ENCODE results near the gene JDP2.

JDP2 gene

DNA sequence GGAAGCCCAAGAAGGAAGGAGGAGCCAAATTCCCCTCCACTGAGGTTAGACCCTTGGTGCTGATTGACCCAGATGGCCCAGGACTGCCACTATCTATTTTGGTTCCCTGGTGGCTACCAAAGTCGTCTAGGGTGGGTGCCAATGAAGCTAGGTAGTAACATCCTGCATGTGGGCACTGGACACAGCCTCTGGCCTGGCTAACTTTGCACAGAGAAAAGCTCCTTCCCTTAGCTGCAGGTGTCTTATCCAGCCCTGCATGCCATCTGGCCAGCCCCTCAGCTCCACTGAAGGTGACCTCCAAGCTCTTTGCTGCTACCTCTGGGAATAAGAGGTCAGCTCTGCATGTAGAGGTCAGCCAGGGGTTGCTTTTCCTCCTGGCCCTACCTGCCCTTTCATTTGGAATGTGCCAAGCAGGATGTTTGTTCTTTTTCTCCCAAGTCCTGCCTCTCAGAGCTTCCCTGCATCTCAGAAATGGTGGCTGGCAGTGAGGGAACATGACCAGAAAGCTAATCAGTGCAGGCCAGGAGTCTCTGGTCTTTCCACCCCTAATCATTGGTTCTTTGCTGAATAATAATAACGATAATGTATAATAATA, 34.0 kb downstream of the JDP2 start:
- in situ Hi-C loops (cut with HindIII; ENCODE audit: low sequenced_read_pairs), result no loop called here
- no peak for DNase-seq (ENCODE audit: low read depth)
- H3K4me3 ChIP-seq (ENCODE audit: low read depth, low read length), result no peak overlapping the region
- TF ChIP-seq, protein P1, sequence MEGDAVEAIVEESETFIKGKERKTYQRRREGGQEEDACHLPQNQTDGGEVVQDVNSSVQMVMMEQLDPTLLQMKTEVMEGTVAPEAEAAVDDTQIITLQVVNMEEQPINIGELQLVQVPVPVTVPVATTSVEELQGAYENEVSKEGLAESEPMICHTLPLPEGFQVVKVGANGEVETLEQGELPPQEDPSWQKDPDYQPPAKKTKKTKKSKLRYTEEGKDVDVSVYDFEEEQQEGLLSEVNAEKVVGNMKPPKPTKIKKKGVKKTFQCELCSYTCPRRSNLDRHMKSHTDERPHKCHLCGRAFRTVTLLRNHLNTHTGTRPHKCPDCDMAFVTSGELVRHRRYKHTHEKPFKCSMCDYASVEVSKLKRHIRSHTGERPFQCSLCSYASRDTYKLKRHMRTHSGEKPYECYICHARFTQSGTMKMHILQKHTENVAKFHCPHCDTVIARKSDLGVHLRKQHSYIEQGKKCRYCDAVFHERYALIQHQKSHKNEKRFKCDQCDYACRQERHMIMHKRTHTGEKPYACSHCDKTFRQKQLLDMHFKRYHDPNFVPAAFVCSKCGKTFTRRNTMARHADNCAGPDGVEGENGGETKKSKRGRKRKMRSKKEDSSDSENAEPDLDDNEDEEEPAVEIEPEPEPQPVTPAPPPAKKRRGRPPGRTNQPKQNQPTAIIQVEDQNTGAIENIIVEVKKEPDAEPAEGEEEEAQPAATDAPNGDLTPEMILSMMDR (IDR thresholded peaks at IDR 0.05; ENCODE audit: low read depth, low read length, missing control alignments), result no peak

DNA sequence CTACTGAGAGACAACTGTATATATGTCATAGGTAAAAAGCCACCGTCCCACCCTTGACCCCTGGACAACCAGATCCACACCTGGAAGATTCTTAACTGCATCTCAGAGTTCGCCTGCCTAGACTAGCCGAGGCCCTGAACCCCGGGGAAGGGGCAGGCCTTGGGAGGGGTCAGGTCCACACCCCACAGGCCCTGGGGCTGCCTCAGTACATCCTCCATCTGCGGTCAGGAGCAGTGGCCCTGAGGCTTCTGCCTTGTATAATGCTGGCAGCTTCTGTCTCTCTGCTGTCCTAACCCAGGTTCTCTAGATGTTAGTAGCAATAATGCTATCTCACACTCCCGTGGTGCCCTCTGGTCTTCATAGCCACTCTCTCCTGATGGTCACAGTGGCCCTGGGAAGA, 36.8 kb downstream of the JDP2 start:
- in situ Hi-C loops (cut with HindIII; ENCODE audit: low sequenced_read_pairs), result no loop called here
- TF ChIP-seq, protein P1 (IDR thresholded peaks at IDR 0.05; ENCODE audit: low read depth, low read length, missing control alignments), result no peak
- no peak overlapping the region for H3K4me3 ChIP-seq (ENCODE audit: low read depth, low read length)
- no peak for DNase-seq (ENCODE audit: low read depth)

DNA sequence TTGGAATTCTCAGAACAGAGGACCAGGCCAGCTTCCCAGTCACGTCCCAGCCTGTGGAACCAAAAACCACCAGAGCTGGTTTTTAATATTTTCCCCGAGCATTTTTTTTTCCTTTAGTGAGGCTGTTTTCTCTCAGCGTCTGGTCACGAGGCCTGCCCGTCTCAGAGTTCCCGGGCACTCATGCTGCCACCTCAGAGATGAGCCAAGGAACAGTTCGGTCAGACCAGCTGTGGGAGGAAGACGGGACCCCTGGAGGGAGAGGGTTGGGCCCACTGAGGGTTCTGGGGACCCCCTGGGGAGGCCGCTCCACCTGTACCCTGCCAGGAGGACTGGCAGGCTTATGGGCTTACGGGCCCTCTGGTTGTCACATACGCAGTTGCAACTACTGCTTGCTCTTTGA, 39.9 kb downstream of the JDP2 start:
- in situ Hi-C loops (cut with HindIII; ENCODE audit: low sequenced_read_pairs), result no loop called here
- DNase-seq (ENCODE audit: low read depth), result no peak
- no peak overlapping the region for H3K4me3 ChIP-seq (ENCODE audit: low read depth, low read length)
- TF ChIP-seq, protein P1 (IDR thresholded peaks at IDR 0.05; ENCODE audit: low read depth, low read length, missing control alignments), result no peak

DNA sequence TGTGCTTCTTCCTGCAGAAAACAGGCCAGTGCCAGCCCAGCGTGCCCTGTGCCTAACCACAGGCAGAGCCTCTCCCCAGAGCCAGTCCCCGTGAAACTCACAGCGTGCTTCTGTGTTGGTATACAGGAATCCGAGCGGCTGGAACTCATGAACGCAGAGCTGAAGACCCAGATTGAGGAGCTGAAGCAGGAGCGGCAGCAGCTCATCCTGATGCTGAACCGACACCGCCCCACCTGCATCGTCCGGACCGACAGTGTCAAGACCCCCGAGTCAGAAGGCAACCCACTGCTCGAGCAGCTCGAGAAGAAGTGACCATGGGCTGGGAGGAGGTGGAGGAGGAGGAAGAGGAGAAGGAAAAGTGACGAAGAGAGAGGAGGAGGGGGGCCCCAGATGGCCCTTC, 41.3 kb downstream of the JDP2 start:
- in situ Hi-C loops (cut with HindIII; ENCODE audit: low sequenced_read_pairs), result no loop called here

DNA sequence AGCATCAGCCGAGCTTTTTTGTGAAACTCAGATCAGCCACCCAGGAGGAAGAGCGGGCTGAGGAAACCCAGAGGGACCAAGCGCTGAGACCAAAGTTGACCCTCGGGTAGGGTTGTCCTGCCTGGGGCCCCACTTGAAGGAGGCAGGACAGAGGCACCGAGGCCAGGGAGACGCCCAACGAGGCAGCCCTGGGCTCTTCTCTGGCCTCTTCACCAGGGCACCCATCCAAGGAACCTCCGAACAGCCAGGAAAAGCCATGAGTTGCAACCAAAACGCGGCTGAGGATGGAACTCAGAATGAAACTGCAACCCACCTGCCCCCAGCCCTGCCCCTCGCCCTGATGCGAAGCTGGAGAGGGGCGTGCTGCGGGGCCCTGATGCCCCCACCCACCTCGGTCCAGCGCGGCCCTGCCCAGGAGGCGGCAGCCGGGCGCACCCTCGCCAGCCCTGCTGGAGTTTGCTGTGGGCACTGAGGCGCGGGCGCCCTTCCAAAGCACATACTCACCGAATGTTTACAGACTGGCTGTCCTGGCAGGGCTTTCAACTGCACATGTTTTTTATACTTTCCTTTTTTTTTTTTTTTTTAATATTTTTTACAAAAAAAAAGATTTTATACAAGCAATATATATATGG, 41.9 kb downstream of the JDP2 start:
- in situ Hi-C loops (cut with HindIII; ENCODE audit: low sequenced_read_pairs), result no loop called here
- H3K4me3 ChIP-seq (ENCODE audit: low read depth, low read length), result no peak overlapping the region
- TF ChIP-seq, protein P1 (IDR thresholded peaks at IDR 0.05; ENCODE audit: low read depth, low read length, missing control alignments), result no peak
- DNase-seq (ENCODE audit: low read depth), result no peak

More for the DNA sequence above, 41.3 kb downstream of the JDP2 start:
- H3K4me3 ChIP-seq (ENCODE audit: low read depth, low read length), result no peak overlapping the region
- TF ChIP-seq, protein P1 (IDR thresholded peaks at IDR 0.05; ENCODE audit: low read depth, low read length, missing control alignments), result no peak
- no peak for DNase-seq (ENCODE audit: low read depth)

DNA sequence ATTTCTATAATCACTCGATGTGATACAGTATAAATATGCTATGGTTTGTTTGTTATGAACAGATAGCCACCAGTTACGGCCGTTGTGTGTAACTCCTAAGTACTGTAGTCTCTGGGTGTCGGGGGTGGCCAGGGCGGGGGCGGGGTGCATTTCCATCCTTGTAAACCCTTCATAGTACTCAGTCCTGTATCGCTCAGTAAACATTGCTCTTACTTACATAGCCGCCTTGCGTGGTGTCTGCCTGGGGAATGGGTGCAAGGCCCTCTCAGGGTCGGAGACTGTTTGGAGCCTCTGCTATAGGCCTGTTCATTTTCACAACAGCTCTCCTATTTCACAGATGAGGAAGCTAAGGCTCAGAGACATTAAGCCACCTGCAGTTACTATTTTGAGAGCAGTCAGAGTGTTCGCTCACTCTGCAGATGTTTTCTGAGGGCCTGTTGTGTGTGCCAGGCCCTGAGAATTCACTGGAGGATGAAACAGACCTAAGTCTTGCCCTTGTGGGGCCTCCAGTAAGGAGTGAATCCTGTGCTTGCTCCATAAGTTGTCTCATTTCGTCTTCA, 42.5 kb downstream of the JDP2 start:
- no peak overlapping the region for H3K4me3 ChIP-seq (ENCODE audit: low read depth, low read length)
- DNase-seq (ENCODE audit: low read depth), result no peak
- TF ChIP-seq, protein P1 (IDR thresholded peaks at IDR 0.05; ENCODE audit: low read depth, low read length, missing control alignments), result no peak
- in situ Hi-C loops (cut with HindIII; ENCODE audit: low sequenced_read_pairs), result no loop called here

Measured in astrocyte of the cerebellum (primary cell).